NCI-H82 treated with DMSO at 0.1 percent for 48 hours (cell line): ENCODE data around the gene RDH13.
"Not testable (repeated sequence)": the region's sequence is repeated elsewhere in the genome, so short reads cannot be mapped to it uniquely, and the experiment has no call there.

ENCODE experiments used
- DNase-seq: peaks from one replicate; lab custom pipeline; 2025; ENCODE audit not compliant: unreplicated experiment; lab: John Stamatoyannopoulos, UW

The RDH13 gene

GRCh38 chr19:55048446-55048845 lies 14.5 kb downstream of the RDH13 start:
- DNase-seq = no peak

DNA sequence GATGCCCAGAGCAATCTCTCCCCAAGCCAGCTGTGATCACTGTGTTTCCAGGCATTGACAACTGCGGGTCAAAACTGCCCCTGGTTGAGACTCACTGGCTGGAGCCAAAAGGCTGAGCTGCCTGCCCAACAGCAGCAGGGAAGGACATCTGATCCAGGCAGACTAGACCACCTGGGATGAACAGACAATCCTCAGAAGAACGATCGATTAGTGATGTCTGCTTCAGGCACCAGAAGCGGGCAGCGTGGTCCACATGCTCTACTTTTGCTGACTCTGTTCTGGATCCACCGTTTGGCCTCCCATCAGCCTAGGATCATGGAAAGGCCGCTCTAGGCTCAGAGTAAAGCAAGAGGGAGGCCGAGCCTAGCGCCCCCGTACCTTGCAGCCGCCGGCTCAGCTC lies 15.0 kb downstream of the RDH13 start:
- no peak for DNase-seq

DNA sequence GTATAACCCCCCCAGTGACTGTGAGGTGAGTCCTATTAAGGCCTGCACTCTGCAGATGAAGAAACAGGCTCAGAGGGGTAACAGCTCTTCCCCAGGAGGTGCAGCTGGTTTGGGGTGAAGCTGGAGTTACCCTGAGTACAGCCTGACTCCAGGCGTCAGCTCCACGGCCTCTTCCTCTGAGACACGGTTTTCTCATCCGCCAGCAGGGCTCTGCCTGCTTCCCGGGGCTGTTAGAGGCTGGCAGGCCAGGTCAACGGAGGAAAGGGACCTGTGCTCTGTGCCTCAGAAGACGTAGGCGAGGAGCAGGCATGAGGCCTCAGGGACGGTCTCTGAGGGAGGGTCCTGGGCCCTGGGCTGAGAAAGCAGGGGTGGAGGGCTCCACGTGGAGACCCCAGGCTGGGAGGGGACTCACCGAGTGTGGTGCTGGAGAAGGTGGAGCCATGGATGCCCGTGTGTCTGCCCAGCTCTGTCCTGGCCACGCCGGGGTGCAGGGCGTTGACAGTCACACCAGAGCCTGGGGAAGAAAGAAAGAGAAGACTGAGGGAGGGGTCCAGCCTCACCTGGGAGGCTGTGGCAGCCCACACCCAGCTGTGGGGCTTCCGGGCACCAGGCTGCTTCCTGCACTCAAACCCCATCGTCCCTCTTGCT lies 15.8 kb downstream of the RDH13 start:
- no peak for DNase-seq

- DNase-seq = no peak
Measured at GRCh38 chr19:55044771-55045716, 17.9 kb downstream of the RDH13 start.

GRCh38 chr19:55044286-55044685 lies 18.7 kb downstream of the RDH13 start:
- no peak for DNase-seq

- no peak for DNase-seq
Measured at GRCh38 chr19:55042688-55043087, 20.3 kb downstream of the RDH13 start.

DNA sequence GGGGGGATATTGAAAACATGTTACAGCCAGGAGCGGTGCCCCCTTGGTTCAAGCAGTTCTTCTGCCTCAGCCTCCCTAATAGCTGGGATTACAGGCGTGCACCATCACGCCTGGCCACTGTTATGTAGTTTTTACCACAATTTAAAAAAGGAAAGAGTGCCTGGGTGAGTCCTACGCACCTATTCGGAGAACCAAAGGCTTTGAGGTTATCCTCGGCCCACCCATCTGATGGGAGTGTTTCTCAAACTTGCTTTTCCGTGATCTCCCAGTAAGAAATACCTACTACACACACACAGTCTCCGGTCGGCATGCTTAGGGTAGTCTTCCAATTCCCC lies 20.6 kb downstream of the RDH13 start:
- no peak for DNase-seq

GRCh38 chr19:55041627-55042343 lies 21.2 kb downstream of the RDH13 start:
- no peak for DNase-seq

- DNase-seq = no peak
Measured at GRCh38 chr19:55041244-55041626, 21.7 kb downstream of the RDH13 start.

DNA sequence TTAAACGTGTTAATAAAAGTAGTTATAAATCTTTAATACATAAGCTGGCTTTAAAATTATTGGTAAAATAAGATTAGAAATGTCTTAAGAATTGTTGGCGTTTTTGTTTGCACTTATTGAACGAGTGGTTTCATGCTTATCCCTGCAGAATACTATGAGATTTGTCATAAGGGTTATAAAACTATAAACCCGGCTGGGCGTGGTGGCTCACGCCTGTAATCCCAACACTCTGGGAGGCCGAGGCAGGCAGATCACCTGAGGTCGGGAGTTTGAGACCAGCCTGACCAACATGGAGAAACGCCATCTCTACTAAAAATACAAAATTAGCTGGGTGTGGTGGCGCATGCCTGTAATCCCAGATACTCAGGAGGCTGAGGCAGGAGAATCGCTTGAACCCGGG lies 22.3 kb downstream of the RDH13 start:
- DNase-seq = not testable (repeated sequence)

DNA sequence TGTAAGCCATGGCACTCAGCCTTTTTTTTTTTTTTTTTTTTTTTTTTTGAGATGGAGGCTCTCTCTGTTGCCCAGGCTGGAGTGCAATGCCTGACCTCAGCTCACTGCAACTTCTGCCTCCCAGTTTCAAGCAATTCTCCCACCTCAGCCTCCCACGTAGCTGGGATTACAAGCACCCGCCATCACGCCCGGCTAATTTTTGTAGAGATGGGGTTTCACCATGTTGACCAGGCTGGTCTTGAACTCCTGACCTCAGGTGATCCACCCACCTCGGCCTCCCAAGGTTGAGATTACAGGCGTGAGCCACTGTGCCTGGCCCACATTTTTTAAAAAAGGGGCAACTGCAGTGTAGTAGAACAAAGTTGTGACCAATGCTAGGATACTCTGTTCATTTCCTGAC lies 25.3 kb downstream of the RDH13 start:
- not testable (repeated sequence) for DNase-seq

DNA sequence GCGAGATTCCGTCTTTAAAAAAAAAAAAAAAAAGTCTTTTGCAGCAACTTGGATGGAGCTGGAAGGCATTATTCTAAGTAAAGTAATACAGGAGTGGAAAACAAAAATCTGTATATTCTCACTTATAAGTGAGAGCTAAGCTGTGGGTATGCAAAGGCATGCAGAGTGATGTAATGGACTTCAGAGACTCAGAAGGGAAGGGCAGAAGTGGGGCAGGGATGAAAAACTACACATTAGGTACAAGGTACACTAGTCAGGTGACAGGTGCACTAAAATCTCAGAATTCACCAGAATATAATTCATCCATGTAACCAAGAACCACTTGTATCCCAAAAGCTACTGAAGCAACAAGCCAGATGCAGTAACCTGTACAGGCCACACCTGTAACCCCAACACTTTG lies 26.9 kb downstream of the RDH13 start:
- DNase-seq = no peak

- DNase-seq = no peak
Measured at GRCh38 chr19:55034751-55035150, 28.2 kb downstream of the RDH13 start.

GRCh38 chr19:55032976-55033643 lies 29.8 kb downstream of the RDH13 start:
- not testable (repeated sequence) for DNase-seq

- no peak for DNase-seq
Measured at GRCh38 chr19:55032170-55032800, 30.7 kb downstream of the RDH13 start.

- no peak for DNase-seq
Measured at GRCh38 chr19:55031178-55031577, 31.8 kb downstream of the RDH13 start.

DNA sequence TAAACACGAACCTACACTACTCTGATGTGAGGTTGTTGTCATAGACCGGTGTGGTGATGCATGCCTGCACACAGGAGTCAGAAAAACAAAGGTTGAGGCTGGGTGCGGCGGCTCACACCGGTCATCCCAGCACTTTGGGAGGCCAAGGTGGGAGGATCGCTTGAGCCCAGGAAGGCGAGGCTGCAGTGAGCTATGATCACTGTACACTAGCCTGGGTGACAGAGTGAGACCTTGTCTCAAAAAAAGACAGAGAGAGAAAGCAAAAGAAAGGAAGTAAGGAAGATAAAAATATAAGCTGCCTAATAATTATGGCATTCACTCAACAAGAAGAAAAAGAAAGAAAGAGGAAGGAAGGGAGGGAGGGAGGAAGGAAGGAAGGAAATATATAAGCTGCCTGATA lies 34.2 kb downstream of the RDH13 start:
- DNase-seq = no peak

DNA sequence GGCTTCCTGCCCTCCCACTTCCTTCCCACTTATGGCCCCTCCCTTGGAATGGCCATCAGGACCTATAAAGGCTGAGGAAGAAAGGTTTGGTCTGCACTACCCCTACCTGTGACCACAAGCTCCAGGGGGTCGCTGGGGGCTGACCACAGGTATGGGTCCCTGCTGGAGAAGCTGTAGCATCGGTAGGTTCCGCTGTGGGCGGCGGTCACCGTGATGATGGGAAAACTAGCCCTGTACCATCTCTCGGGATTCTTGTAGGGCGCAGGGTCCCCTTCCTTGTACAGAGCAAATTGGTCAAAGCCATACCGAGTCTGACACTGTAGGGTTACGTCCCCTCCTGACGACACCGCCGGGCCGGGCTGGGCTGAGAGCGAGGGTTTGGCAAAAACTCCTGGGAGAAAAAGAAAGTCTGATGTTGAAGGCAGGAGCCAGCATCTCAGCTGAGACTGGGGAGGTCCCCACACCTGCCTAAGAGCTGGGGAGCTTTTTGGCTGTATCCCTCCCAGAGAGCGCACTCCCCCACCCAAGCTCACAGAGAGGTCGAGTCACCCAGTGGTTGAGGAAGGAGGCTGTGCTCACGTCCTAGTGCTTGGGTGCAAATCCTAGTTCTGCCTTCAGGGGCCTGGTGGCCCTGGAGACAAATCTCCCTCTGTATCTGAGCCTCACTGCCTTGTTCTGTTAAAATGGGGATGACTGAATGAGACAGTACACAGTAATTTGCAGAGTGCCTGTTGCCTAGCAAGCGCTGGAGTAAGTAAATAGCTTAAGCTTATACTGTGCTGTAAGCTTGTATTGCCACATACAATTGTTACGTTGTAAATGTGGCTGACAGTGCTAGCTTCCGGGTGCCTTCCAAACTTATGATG lies 35.2 kb downstream of the RDH13 start:
- no peak for DNase-seq

DNA sequence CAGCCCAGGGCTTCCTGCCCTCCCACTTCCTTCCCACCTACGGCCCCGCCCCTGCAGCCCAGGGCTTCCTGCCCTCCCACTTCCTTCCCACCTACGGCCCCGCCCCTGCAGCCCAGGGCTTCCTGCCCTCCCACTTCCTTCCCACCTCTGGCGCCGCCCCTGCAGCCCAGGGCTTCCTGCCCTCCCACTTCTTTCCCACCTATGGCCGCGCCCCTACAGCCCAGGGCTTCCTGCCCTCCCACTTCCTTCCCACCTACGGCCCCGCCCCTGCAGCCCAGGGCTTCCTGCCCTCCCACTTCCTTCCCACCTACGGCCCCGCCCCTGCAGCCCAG lies 35.8 kb downstream of the RDH13 start:
- DNase-seq = not testable (repeated sequence)

DNA sequence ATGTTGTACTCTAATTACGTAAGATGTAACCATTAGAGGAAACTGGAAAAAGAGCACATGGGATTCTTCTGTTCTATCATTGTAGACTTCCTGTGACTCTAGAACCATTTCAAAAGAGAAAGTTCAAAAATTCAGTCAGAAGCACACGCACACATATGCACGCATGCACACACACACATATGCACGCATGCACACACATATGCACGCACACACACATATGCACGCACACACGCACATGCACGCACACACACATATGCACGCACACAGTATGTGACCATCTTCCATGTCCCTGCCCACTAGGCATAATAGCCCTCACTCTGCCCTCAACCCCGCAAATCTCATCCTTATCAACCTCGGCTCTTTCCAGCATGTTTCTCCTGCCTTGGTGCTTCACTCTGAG lies 38.8 kb downstream of the RDH13 start:
- no peak for DNase-seq
